Neuronal stem cell (in vitro differentiated cells): ENCODE results near the gene CLN5.

Experiments
- DNase-seq: peaks from one replicate; pipeline ENCODE4 v3.0.0-alpha.2; 2013; ENCODE audit warnings: low spot score
- H2AFZ ChIP-seq: one replicate; pipeline ENCODE4 v1.6.1; 2013; ENCODE audit warnings: mild to moderate bottlenecking, low read length, inconsistent platforms
- H2AK5ac ChIP-seq: 2 replicates; pipeline ENCODE4 v1.6.1; 2013; ENCODE audit warnings: low read depth, mild to moderate bottlenecking, inconsistent platforms, low read length, moderate library complexity, mixed read lengths
- H2BK120ac ChIP-seq: 2 replicates; pipeline ENCODE4 v1.6.1; 2013; ENCODE audit warnings: low read depth, mild to moderate bottlenecking, inconsistent platforms, low read length, moderate library complexity, mixed read lengths
- H2BK12ac ChIP-seq: one replicate; pipeline ENCODE4 v1.6.1; 2013; ENCODE audit warnings: low read length, inconsistent platforms
- H2BK15ac ChIP-seq: 2 replicates; pipeline ENCODE4 v1.6.1; 2013; ENCODE audit warnings: mild to moderate bottlenecking, low read length, inconsistent platforms, mixed read lengths
- H2BK5ac ChIP-seq: one replicate; pipeline ENCODE4 v1.6.1; 2013; ENCODE audit warnings: inconsistent platforms, mild to moderate bottlenecking, low read length, moderate library complexity
- H3K14ac ChIP-seq: one replicate; pipeline ENCODE4 v1.6.1; 2013; ENCODE audit warnings: low read length, inconsistent platforms
- H3K18ac ChIP-seq: 2 replicates; pipeline ENCODE4 v1.6.1; 2013; ENCODE audit warnings: low read length, inconsistent platforms
- H3K23ac ChIP-seq: 2 replicates; pipeline ENCODE4 v1.6.1; 2013; ENCODE audit warnings: low read depth, mild to moderate bottlenecking, mixed read lengths, low read length, inconsistent platforms; ENCODE audit not compliant: poor library complexity
- H3K27ac ChIP-seq: replicated peaks from 3 replicates; pipeline ENCODE4 v1.5.1; 2013; ENCODE audit warnings: low read length, inconsistent platforms
- H3K27me3 ChIP-seq, 3 experiments: 2 replicates each; pipeline ENCODE4 v1.6.1; 2013; ENCODE audit warnings: low read length in 3 of 3, mild to moderate bottlenecking in 2 of 3, inconsistent platforms in 1 of 3, low read depth in 1 of 3, mixed read lengths in 1 of 3, moderate library complexity in 1 of 3; ENCODE audit not compliant: control insufficient read depth in 3 of 3, insufficient read depth in 3 of 3
- H3K36me3 ChIP-seq, 2 donors: replicated peaks in 1 of 2; 2 replicates each; pipeline ENCODE4 v1.6.1; 2013; ENCODE audit warnings: low read length in 2 of 2; ENCODE audit not compliant: control insufficient read depth in 2 of 2, insufficient read depth in 2 of 2
- H3K4ac ChIP-seq: 2 replicates; pipeline ENCODE4 v1.6.1; 2013; ENCODE audit warnings: inconsistent platforms, mild to moderate bottlenecking, low read length, moderate library complexity
- H3K4me1 ChIP-seq, 2 donors: 1 replicate in 1 of 2; 2 replicates in 1 of 2; pipeline ENCODE4 v1.6.1; 2013; ENCODE audit warnings: low read length in 2 of 2, low read depth in 1 of 2; ENCODE audit not compliant: control insufficient read depth in 2 of 2, insufficient read depth in 1 of 2
- H3K4me2 ChIP-seq: one replicate; pipeline ENCODE4 v1.6.1; 2013; ENCODE audit warnings: mild to moderate bottlenecking, low read length, inconsistent platforms; ENCODE audit not compliant: insufficient read depth, poor library complexity, severe bottlenecking
- H3K4me3 ChIP-seq, 2 donors: 2 replicates each; pipeline ENCODE4 v1.5.1; 2013; ENCODE audit warnings: low read length in 2 of 2, mild to moderate bottlenecking in 2 of 2, inconsistent platforms in 1 of 2, moderate library complexity in 1 of 2
- H3K79me1 ChIP-seq: one replicate; pipeline ENCODE4 v1.6.1; 2013; ENCODE audit warnings: low read depth, mild to moderate bottlenecking, inconsistent platforms, low read length, moderate library complexity
- H3K9ac ChIP-seq: one replicate; pipeline ENCODE4 v1.6.1; 2013; ENCODE audit warnings: mild to moderate bottlenecking, low read depth, low read length, inconsistent platforms; ENCODE audit not compliant: poor library complexity
- H3K9me3 ChIP-seq, 2 donors: replicated peaks in 1 of 2; 2 replicates each; pipeline versions ENCODE3 to v1.6.1; 2013; ENCODE audit warnings: low read length in 2 of 2, mild to moderate bottlenecking in 2 of 2, inconsistent platforms in 1 of 2, low read depth in 1 of 2, mixed read lengths in 1 of 2, moderate library complexity in 1 of 2; ENCODE audit not compliant: control insufficient read depth in 2 of 2, insufficient read depth in 1 of 2
- H4K8ac ChIP-seq: one replicate; pipeline ENCODE4 v1.6.1; 2013; ENCODE audit warnings: low read depth, mild to moderate bottlenecking, inconsistent platforms, low read length, moderate library complexity
- H4K91ac ChIP-seq: one replicate; pipeline ENCODE4 v1.6.1; 2013; ENCODE audit warnings: low read length, low read depth, mild to moderate bottlenecking, inconsistent platforms; ENCODE audit not compliant: poor library complexity
- WGBS, 2 donors: extraction: QIAGEN DNeasy Blood & Tissue Kit; methylation state at CpG; one replicate each; pipeline ENCODE4 v1.1.7; 2013; ENCODE audit warnings: missing lambda C conversion rate in 2 of 2, mixed read lengths in 1 of 2; ENCODE audit not compliant: insufficient read length in 2 of 2, insufficient replicate concordance in 1 of 2; ENCODE audit errors: extremely low coverage in 2 of 2; 5-methylcytosine and 5-hydroxymethylcytosine counted together

The CLN5 gene

GRCh38 chr13:76948149-76948548 lies 43.7 kb upstream of the CLN5 start, which contains the start of gene ACOD1:
Gene ACOD1, plus strand, starts transcription at chr13:76948511. Its CDS starts 48 bp downstream, at chr13:76948559.
- Histone ChIP-seq H3K36me3 (no peaks in the 10 kb centered on the region), H3K9ac (no peak within 1 kb of the TSS), H2BK15ac (no peak within 1 kb of the TSS), H4K8ac (no peak within 1 kb of the TSS), H2BK120ac (no peak within 1 kb of the TSS), H3K4me2 (no peak within 1 kb of the TSS), H3K14ac (no peak within 1 kb of the TSS), H2BK12ac (no peak within 1 kb of the TSS), H4K91ac (no peak within 1 kb of the TSS), H3K79me1 (no peaks in the 10 kb centered on the region), H3K18ac (no peak within 1 kb of the TSS), H3K4me3 (no peak within 1 kb of the TSS), H3K23ac (no peak within 1 kb of the TSS), H3K4me1 (no peaks in the 10 kb centered on the region), H3K27ac (no peak within 1 kb of the TSS), H2BK5ac (no peak within 1 kb of the TSS), H3K9me3 (no peaks in the 10 kb centered on the region), H2AFZ (no peak within 1 kb of the TSS), H3K27me3 (no peaks in the 10 kb centered on the region), H3K4ac (no peak within 1 kb of the TSS), H2AK5ac (no peak within 1 kb of the TSS)
- DNase-seq = no peak
- no CpG with 5 or more reads among the region's 2 CpGs for WGBS, 2 donors

GRCh38 chr13:76950101-76950500 lies 41.8 kb upstream of the CLN5 start:
- no peak overlapping the region for H2BK12ac ChIP-seq
- no peak overlapping the region for H3K4ac ChIP-seq
- H2AFZ ChIP-seq = no peak overlapping the region
- H3K18ac ChIP-seq = no peak overlapping the region
- H2BK120ac ChIP-seq = no peak overlapping the region
- WGBS, 2 donors = no CpG with 5 or more reads among the region's 2 CpGs
- no peak overlapping the region for H3K9ac ChIP-seq
- no peak overlapping the region for H4K8ac ChIP-seq
- no peaks in the 10 kb centered on the region for H3K4me1 ChIP-seq
- no peak overlapping the region for H3K4me3 ChIP-seq
- H3K79me1 ChIP-seq = no peaks in the 10 kb centered on the region
- no peaks in the 10 kb centered on the region for H3K27me3 ChIP-seq
- H4K91ac ChIP-seq = no peak overlapping the region
- H2BK15ac ChIP-seq = no peak overlapping the region
- H3K27ac ChIP-seq = no peak overlapping the region
- H3K9me3 ChIP-seq = no peaks in the 10 kb centered on the region
- H3K14ac ChIP-seq = no peak overlapping the region
- no peak overlapping the region for H2BK5ac ChIP-seq
- DNase-seq = no peak
- H3K36me3 ChIP-seq = no peaks in the 10 kb centered on the region
- H2AK5ac ChIP-seq = no peak overlapping the region
- H3K23ac ChIP-seq = no peak overlapping the region
- H3K4me2 ChIP-seq = no peak overlapping the region

- H4K91ac ChIP-seq = no peak overlapping the region
Observed at GRCh38 chr13:76953968-76954367, 37.9 kb upstream of the CLN5 start.

GRCh38 chr13:76954538-76954937 lies 37.3 kb upstream of the CLN5 start:
- H3K4me3 ChIP-seq = no peak overlapping the region
- no peak for DNase-seq
- H2BK12ac ChIP-seq = no peak overlapping the region
- no peaks in the 10 kb centered on the region for H3K4me1 ChIP-seq
- no peak overlapping the region for H3K23ac ChIP-seq
- no peak overlapping the region for H4K8ac ChIP-seq
- H3K79me1 ChIP-seq = peaks cover 2% of the 10 kb centered on the region
- no peaks in the 10 kb centered on the region for H3K36me3 ChIP-seq
- H3K9ac ChIP-seq = no peak overlapping the region
- H2BK120ac ChIP-seq = no peak overlapping the region
- H3K14ac ChIP-seq = no peak overlapping the region
- no peak overlapping the region for H3K27ac ChIP-seq
- no peak overlapping the region for H3K4me2 ChIP-seq
- no peak overlapping the region for H3K18ac ChIP-seq
- no peaks in the 10 kb centered on the region for H3K27me3 ChIP-seq
- H2AK5ac ChIP-seq = no peak overlapping the region
- H3K4ac ChIP-seq = no peak overlapping the region
- H4K91ac ChIP-seq = no peak overlapping the region
- peaks cover 0 to 7% of the 10 kb centered on the region in 2 donors for H3K9me3 ChIP-seq
- WGBS, 2 donors = no CpG with 5 or more reads among the region's 6 CpGs
- no peak overlapping the region for H2BK15ac ChIP-seq
- no peak overlapping the region for H2AFZ ChIP-seq
- no peak overlapping the region for H2BK5ac ChIP-seq

More at GRCh38 chr13:76953968-76954367, 37.9 kb upstream of the CLN5 start:
- Histone ChIP-seq H3K9me3 (peaks cover 0 to 5% of the 10 kb centered on the region in 2 donors), H2BK120ac (no peak overlapping the region), H2BK15ac (no peak overlapping the region), H3K79me1 (peaks cover 2% of the 10 kb centered on the region), H3K27me3 (no peaks in the 10 kb centered on the region), H2AFZ (no peak overlapping the region), H3K27ac (no peak overlapping the region), H3K36me3 (no peaks in the 10 kb centered on the region), H3K14ac (no peak overlapping the region), H3K23ac (no peak overlapping the region), H3K4me2 (no peak overlapping the region), H3K18ac (no peak overlapping the region), H2BK12ac (no peak overlapping the region), H4K8ac (no peak overlapping the region), H3K4me1 (no peaks in the 10 kb centered on the region), H2AK5ac (no peak overlapping the region), H2BK5ac (no peak overlapping the region), H3K9ac (no peak overlapping the region), H3K4me3 (no peak overlapping the region), H3K4ac (no peak overlapping the region)
- no CpG with 5 or more reads among the region's 3 CpGs for WGBS, 2 donors
- DNase-seq = no peak
